H1 (cell line): Measurements from ENCODE around the gene MFAP4. TPM values are rescaled to one million over a fixed set of nuclear protein-coding genes. Genes with fewer than 3 reads are reported as not detected.

Experiments used
- BACH1 ChIP-seq: IDR thresholded peaks from 2 replicates; pipeline ENCODE4 v1.6.1; 2012; ENCODE audit warnings: low read length, improper control_type of control experiment
- CBX8 ChIP-seq: fragments of 300-800, 300-1000 bp; sonication (generic); IDR thresholded peaks from 2 replicates; pipeline ENCODE4 v1.7.1; 2016; ENCODE audit warnings: low read depth, low read length, borderline replicate concordance
- FOSL1 ChIP-seq: IDR thresholded peaks from 2 replicates; pipeline ENCODE4 v1.6.1; 2011; ENCODE audit warnings: mild to moderate bottlenecking, low read depth, low read length, moderate library complexity; ENCODE audit not compliant: insufficient read depth
- KDM5A ChIP-seq: fragments of 200-600 bp; IDR thresholded peaks from 2 replicates; pipeline ENCODE4 v1.7.1; 2012; ENCODE audit warnings: mild to moderate bottlenecking, low read length, inconsistent platforms, mixed read lengths
- NRF1 ChIP-seq: IDR thresholded peaks from 2 replicates; pipeline ENCODE4 v1.6.1; 2011; ENCODE audit warnings: mild to moderate bottlenecking, low read depth, low read length, improper control_type of control experiment
- TEAD4 ChIP-seq: IDR thresholded peaks from 2 replicates; pipeline ENCODE4 v1.6.1; 2012; ENCODE audit warnings: low read depth, low read length, inconsistent platforms, mixed read lengths
- polyA plus RNA-seq, 7 experiments: library from polyadenylated mRNA; depleted of rRNA in 3 of 7; stranded (reverse) in 5 of 7; unstranded in 2 of 7; fragments of >200 nt in 5 of 7; fragments of 200-250 nt in 2 of 7; gene quantifications; 1 replicate in 5 of 7; 2 replicates in 1 of 7; 4 replicates in 1 of 7; pipeline versions ENCODE4 v1.2.1 to v1.2.3, GENCODE V29; 2011 to 2013; ENCODE audit warnings: missing spikeins in 2 of 7, mixed read lengths in 2 of 7
- total RNA-seq: library from RNA; stranded (reverse); fragmentation: NEBNext Ultra II Directional; extraction: Animal tissue kit (Norgen Biotek cat#: 25700); gene quantifications from 2 replicates; pipeline ENCODE4 v1.2.1, GENCODE V29; 2021
- TF ChIP-seq, protein P1 (sequence below): IDR thresholded peaks from 2 replicates; pipeline ENCODE4 v1.6.1; 2011; ENCODE audit warnings: low read length, improper control_type of control experiment

Gene MFAP4
- total and polyA plus RNA-seq, 2 of the 8 experiments (the other 6 are each of a cell fraction or from before 2014, with no cell fraction given) = 3.1 to 3.6 TPM

GRCh38 chr17:19392303-19392702 lies 5.3 kb upstream of the MFAP4 start (continued):
- TF ChIP-seq BACH1 = no peak
- TF ChIP-seq TEAD4 = no peak
- TF ChIP-seq, protein P1, sequence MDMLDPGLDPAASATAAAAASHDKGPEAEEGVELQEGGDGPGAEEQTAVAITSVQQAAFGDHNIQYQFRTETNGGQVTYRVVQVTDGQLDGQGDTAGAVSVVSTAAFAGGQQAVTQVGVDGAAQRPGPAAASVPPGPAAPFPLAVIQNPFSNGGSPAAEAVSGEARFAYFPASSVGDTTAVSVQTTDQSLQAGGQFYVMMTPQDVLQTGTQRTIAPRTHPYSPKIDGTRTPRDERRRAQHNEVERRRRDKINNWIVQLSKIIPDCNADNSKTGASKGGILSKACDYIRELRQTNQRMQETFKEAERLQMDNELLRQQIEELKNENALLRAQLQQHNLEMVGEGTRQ = no peak
- TF ChIP-seq NRF1 = no peak
- TF ChIP-seq KDM5A = no peak
- no peak for TF ChIP-seq FOSL1
- no peak for TF ChIP-seq CBX8
- TF ChIP-seq, all 59 proteins: peak for 0
